NCI-H345 treated with DMSO at 0.1 percent for 48 hours (cell line): ENCODE measurements around the gene BCL11B.

Experiments used
- DNase-seq: peaks from one replicate; lab custom pipeline; 2025; ENCODE audit not compliant: unreplicated experiment; lab: John Stamatoyannopoulos, UW

Gene BCL11B

DNA sequence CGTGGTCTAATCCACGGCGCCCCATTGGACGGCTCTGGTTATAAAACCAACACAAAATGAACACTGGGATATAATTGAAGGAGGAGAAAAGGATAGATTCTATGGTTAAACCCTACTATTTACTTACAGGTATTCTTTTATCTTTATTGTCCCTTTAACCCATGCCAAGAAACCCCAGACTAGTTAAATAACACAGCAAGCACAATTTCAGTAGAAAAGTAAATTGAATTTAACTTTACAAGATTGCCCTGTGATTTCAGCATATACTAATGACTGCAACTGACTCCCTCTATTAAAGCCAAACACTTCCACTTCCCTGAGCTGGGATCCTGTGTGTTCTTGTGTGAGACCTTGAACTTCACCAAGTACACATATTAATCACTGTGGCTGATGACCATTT, 45.3 kb downstream of the BCL11B start:
- DNase-seq: no peak

DNA sequence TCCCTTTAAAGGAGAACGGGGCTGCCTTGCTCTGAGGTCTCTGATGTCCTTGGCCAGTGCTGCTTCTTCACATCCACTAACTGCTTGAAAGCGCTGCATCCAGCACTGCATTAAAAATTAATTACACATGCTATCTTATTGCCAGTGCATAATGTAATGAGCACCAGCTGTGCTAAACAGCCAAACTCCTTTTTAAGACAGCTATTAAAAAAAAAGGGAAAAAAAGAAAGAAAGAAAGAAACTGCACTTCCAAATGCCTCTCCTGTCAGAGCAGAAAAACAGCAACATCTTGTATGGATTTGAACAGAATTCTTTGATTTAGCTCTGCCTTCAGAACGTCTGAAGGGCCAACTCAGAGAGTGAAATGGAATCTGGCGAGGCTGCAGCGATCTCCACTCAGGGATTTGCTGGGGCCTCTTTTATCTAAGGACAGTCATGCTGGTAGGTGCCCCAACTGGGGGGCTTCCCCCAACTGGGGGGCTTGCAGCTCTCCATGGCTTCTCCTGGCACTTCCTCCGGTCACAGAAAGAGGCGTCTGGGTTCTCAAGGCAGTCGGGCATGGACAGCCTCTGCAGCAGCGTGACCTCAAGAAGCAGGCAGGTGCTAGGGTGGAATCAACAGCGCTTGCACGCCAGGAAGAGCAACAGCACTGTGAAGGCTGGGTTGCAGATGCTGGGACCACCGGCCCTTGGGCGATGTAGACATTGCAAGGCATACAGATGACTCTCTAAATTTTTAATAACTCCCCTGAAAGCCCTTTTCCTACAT, 46.4 kb downstream of the BCL11B start:
- no peak for DNase-seq

DNA sequence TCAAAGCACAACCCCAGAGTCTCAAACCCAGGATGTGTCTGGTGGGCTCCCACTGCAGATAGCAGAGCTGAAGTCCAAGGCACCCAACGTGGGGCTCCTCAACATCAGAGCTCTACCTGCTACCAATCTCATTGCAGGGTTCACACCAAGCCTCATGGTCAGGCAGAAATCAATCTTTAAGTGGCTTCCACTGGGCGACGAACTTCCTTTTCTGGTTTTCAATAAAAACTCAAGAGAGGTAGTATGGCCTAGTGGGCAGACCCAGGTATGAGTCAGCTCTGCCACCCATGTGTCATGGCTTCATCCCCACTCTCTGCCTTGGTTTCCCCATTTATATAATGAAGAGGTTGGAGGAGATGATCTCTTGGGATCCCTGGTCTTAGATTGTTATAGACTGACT, 47.0 kb downstream of the BCL11B start:
- no peak for DNase-seq

DNA sequence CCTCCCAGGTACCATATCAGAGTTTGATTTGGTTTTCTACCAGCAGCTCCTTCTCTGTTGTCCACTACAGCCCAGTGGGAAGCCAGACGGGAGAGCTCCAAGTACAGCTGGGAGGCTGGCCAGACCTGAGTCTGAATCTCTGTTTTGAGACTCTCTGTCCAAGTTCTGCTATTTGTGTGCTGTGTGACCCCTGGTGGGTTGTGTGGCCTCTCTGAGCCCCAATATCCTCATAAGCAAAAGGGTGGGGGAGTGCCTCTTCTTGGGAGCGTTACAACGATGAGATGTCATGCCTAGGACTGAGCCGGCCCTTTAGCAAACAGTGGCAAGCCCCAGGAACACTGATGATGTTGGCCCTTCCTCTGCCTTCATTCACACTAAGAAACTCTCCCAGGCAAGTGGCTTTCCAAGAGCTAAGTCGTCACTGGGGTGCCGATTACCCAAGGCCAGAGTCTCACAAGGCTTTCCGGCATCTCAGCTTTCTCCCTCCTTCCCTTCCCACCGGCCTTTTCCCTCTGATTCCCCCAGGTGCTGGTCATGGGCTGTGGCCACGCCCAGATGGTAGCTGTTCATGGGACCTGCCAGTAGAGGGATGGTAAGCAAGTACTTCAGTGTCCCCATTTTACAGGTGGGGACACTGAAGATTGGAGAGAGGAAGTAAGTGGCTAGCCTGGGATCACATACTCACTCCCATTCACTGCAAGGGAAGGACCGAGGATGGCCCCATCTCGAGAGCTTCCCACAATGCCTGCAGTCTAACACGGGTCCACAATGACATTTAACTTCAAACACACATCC, 47.7 kb downstream of the BCL11B start:
- DNase-seq: no peak

DNA sequence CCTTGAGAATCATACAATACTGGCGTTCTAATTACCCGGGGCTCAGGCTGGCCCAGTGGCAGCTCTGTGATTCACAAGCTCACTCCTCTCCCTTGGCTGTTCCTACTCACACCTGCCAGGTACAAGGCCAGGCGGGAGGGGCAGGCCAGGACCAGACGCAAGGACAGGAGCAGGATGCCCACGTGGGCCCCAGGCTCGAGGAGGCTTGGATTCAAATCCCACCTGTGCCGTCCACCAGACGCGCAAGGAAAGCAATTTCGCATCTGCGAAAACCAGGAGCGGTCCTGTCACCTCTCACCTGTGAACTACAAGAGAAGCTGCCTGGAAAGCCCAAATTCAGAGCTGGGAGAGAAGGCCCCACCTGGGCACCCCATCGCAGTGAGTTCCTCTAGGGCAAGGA, 50.6 kb downstream of the BCL11B start:
- no peak for DNase-seq

DNA sequence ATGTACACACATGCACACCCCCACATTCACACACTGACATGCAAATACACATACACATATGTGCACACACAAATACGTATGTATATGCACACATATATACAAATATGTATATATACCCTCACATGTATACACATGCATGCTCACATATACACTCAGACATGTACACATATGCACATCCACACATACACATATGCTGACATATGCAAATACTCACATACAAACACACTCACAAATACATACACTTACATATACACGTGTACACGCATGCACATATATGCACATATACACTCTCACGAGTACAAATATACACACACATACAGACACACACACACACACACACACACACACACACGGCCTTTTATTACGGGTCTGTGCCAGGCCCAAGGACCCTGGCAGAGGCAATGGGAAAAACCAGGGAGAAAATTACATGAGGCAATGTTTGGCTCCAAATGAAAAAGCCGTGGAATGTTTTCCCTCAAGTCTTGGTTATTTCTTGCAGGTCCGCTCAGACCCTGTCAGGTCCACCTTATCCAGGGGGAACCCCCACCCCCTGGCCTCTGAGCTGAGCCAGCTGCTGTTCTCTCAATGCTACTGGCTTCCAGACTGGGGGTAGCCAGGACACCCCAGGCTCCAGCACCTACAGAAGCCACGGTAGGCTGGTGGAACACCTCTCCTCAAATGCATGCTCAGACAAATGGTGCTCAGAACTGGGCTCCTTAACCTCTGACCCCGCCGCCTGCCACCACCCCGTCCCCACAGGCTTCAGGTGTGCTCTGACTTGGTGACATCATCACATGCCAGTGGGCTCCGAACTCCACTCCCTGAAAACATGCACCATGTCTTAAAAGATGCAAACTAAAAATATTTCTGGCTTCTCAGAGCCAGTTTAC, 54.7 kb downstream of the BCL11B start:
- DNase-seq: no peak

DNA sequence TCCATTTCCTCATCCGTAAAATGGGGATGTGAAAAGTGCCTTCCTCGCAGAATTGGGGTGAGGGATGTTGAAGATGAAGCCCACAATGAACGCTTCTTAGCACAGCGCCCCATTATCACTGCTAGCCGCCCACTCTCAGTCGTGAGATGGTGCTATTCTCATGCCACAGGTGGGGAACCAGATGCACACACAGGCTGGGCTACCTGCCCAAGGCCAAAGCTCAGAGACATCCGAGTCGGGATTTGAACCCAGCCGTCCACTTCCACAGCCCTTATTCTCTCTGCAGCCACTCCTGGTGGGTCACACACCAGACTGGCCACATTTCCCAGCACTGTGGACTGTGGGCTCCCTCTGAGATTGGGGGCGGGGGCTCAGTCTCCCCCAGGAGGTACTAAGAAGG, 55.8 kb downstream of the BCL11B start:
- DNase-seq: no peak

DNA sequence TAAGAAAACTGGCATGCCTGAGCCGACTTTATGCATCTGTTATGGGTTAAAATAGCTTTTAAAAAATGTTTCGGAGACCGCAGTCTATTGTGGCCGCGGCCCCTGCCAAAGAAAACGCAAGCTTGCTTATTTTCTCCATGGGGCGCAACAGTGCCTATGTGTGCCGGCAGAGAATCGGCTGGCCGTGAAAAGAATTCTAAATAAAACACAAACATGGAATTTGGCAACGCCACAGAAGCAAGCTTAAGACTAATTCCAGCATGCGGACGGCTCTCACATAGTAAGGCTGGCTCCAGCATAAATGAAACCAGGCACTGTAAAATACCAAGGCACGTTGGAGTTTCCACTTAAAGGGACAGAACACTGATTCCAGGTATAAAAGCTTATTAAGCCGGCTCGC, 56.7 kb downstream of the BCL11B start:
- no peak for DNase-seq

DNA sequence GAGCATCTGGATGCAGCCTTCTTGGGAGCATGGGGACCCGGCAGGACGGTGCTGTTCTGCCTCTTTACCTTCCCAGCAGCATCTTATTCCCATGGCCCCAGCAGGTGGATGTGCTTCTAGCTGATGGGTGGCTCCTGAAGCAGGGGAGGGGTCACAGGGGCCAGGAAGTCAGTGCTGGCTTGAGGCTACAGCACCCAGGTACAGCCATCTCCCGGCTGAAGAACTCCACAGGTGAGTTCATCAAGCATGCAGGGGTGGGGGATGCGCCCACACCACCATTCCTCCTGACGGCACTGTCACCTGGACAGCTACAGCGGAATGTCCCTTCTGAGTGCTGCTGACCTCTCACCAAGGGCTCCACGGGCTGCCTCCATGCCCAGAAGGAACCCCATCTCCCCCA, 57.3 kb downstream of the BCL11B start:
- no peak for DNase-seq

DNA sequence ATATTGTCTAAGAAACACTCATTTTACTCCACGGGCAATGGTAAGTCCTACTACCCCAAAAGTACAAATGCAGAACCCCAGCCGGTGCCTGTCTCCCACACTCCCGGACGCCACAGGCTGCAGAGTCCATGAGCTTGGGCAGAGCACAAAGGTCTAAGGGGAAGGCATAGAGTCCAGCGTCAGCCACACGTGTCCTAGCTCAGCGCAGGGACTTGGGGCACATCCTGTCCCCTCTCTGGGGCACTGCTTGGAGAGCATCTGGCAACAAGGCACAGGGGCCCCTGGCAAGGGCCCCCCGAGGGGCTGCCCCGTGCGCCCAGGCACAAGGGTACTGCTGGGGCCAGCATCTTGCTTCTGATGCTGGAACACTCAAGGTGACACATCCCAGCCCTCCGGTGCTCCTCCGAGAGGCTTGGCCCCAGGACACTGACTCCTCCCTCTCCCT, 58.4 kb downstream of the BCL11B start:
- DNase-seq: no peak

DNA sequence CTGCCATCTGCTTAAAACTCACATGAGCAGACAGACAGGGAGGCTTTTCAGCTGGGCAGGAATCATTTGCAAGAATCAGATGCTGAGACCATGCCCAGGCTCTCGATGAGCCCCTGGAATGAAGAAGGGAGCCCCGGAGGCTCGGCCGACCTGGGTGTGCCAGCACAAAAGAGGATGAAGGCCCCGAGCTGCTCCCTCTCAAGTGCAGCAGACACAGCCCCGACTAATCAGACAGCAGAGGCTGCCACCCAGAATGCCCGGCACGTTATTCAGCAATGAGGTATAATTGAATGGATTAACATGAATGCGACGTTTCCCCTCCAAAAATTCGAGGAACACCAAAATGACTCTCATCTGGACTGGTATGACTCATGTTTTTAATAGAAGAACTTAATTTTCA, 58.9 kb downstream of the BCL11B start:
- DNase-seq: no peak

DNA sequence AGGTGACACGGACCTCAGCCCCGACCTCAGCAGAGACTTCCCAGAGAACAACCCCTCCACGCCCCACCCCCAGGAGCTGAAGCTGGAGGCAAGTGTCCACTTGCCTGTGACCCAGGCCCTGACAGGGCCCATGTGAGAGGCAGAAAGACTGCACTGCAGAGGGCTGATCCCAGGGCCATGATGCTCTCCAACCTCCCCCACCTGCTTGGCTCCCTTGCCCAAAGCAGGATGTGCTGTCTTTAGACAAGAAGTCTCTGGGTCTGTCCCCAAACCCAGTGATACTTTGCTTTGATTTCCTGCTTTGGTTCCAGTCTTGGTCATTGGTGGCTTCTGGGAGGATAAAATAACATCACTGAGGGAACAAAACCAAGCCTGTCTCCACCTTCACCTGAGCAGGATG, 59.4 kb downstream of the BCL11B start:
- DNase-seq: no peak

DNA sequence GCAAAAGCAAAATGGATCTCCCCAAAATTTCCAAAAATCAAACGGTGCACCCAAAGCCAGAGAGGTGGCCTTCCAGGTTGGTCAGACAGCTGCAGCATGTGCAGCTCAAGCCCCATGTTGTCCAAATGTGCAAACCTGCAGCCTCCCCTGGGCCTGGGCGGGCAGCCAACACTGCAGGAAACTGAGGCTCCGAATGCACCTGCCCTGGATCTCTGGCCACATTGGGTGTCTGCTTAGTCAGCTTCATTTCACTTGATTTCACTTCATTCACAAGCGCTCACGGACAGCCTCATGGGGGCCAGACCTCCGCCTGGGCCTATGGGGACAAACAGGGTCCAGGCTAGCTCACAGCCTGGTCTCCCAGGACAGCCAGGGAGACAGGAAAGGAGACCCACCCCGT, 59.8 kb downstream of the BCL11B start:
- no peak for DNase-seq

DNA sequence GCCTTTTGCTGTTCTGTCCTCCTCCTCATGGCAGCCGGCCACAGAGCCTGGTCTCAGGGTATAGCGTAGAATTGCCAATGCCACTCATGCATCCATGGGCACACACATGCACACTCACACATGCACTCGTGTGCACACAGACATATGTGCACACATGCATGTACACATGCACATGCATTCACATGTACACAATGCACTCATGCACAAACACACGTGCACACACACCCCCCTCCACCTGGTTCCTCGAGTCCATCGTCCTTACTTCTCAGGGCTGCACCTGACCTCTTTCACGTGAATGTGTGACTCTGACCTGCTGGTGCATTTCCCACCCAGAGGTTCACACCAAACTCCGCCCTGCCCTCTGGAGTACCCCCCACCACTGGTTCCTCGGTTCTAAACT, 60.6 kb downstream of the BCL11B start:
- no peak for DNase-seq

DNA sequence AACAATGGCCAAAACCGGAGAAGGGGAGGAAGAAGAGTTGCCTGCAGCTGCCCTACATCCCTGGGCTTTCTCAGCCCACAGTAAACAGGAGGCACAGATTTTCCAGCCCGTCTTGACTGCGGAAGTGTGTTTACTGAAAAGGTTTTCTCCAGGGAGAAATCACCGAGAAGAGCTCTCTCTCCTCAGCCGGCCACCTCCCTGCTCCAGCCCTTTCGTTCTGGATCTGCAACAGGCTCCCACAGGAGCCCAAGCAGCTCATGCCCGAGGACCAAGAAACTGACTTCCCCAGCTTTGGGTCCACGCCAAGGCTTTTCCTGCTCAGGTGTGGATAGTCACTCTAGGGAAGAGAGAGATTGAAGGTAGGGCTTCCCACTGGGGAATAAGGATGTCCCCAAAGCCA, 61.7 kb downstream of the BCL11B start:
- no peak for DNase-seq

DNA sequence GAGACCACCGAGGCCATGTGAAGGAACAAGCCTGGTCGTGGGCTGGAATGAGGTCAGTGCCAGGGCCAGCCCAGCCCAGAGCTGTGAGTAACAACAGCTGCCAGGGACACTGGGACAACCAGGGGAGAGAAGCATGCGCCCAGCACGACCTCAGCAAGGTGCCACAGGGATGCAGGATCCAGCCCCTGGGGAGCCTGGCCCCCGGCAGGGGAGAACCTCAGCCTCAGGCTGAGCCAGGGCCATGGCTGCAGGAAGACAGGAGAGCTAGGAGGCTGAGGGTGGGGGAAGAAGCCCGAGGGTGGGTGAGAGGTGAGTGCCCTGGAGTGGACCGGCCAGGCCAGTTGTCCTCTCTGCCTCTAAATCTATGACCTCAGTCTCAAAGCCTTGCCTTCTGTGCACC, 62.6 kb downstream of the BCL11B start:
- no peak for DNase-seq

DNA sequence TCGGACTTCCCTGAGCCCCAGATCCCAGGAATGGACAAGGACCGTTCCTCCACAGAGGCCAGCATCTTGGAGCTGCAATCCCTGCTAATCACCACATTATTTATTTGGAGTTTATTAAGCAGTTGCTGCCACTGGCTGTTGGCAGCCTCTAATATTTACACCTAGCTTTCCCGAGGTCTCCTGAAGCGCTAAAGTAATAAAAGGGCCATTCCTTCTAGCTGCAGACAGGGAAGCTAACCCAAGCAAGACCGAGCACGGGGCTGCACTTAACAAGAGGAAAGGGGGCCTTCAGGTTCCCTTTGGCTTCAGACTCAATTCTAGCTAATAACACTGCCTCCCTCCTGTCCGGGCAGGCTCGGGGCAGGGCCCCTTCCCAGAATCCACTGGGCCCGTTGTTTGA, 63.7 kb downstream of the BCL11B start:
- DNase-seq: no peak

DNA sequence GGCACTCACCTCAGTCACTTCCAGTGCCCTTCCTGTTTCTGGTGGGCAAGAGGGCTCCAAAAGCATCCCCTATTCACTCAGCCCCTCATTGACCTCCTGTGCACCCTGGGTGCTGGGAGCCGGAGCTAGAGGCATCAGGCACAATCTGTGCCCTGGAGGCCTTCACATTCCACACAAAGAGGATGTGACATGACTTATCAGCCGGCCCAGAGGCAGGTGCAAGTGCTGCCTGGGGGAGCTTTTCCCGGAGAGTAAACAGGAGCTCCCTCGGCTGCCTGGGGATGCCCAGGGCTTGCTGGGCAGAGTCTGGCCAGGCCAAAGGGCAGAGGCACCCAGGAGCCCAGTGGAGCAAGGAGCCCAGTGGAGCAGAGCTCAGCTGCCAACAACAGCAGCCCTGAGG, 64.5 kb downstream of the BCL11B start:
- no peak for DNase-seq

DNA sequence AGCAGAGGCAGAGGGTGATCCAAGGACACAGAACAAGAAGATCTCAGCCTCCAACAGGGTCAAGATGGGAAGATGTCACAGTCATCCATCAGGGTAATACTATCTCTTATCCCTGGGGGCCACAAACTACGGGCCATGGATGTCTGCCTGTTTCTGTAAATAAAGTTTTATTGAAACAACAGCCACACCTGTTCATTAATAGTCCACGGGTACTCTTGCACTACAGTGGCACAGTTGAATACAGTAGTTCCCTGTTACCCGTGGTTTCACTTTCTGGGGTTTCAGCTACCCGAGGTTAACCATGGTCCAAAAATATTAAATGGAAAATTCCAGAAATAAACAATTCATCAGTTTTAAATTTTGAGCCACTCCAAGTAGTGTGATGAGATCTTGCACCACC, 65.9 kb downstream of the BCL11B start:
- no peak for DNase-seq

DNA sequence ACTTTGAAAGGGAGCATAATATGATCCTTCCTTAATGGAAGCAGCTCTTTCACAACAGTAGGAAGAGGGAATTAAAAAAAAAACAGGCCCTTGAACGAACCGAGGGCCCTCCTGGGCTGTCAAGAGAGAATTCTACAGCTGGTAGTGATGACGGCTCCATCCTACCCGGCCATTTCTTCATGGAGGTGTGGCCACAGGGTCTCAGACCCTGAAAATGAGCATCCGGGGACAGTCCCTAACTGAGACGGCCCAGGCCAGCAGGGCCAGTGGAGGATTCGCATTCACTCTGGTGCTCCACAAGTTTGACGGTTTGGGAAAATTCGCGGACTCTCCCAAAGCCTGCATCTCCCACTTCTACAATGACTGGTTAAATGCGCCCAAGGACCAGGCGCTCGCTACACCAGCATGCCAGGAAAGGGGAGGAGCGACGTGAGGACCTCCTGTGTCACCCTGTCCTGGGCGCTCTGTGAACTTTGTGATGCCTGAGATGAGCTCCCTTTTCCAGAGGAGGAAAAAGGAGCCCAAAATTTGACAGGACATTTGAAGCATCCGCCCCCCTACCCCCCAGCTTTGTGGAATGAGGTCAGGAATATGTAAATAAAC, 66.8 kb downstream of the BCL11B start:
- DNase-seq: no peak

DNA sequence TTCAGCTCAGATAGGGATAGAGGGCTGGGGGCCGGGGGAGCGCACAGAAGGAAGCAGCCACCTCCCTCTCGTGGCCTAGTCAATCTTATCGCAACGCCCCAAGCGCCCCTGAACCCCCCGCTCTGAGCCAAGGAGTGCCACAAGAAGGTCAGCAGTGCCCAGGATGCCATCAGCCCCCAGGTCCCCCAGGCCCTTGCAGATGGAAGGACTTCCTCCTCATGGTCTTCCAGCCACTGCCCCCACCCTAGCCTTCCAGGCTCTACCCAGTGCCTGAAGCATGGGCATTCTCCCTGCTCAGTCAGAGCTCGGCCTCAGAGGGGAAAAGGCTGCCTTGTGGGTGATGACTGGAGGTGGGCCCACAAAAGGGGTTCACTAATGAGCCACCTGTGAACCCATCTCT, 68.2 kb downstream of the BCL11B start:
- no peak for DNase-seq
